Activated naive CD8-positive, alpha-beta T cell (primary cell): Measurements from ENCODE around the gene ARSI.

Experiments
- H3K27ac Mint-ChIP-seq: one replicate; pipeline ENCODE4 v1.8.0; 2021; ENCODE audit warnings: mixed read lengths
- H3K27me3 Mint-ChIP-seq: one replicate; pipeline ENCODE4 v1.8.0; 2021; ENCODE audit warnings: mixed read lengths
- H3K36me3 Mint-ChIP-seq: one replicate; pipeline ENCODE4 v1.8.0; 2021; ENCODE audit warnings: mixed read lengths
- H3K4me1 Mint-ChIP-seq: one replicate; pipeline ENCODE4 v1.8.0; 2021; ENCODE audit warnings: low read depth, mixed read lengths
- H3K4me3 Mint-ChIP-seq: one replicate; pipeline ENCODE4 v1.8.0; 2021; ENCODE audit warnings: mild to moderate bottlenecking, mixed read lengths
- H3K9me3 Mint-ChIP-seq: one replicate; pipeline ENCODE4 v1.8.0; 2021; ENCODE audit warnings: low read depth, mixed read lengths

ARSI gene

DNA sequence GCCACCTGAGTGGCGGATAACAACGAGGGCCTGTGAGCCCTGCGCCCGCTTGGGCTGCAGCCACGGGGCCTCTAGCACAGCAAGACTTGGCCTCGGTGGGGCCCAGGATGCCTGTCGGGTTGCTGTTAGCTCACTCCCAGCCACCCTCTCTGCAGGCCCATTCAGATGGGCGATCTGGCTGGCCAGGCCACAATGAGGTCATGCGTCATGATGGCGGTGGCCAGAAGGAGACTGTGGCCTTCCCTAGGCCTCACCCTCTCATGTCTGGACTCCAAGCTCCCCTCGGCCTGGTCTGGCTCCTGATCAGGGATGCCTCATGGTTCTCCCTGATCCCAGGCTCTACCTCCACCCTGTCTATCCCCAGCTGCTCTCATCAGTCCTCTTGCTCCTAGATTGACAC is 35.8 kb upstream of the ARSI start:
- H3K4me1 Mint-ChIP-seq: peaks cover 2% of the 10 kb centered on the region
- no peaks in the 10 kb centered on the region for H3K9me3 Mint-ChIP-seq
- H3K36me3 Mint-ChIP-seq: no peaks in the 10 kb centered on the region
- no peaks in the 10 kb centered on the region for H3K27me3 Mint-ChIP-seq
- no peak overlapping the region for H3K27ac Mint-ChIP-seq
- H3K4me3 Mint-ChIP-seq: no peak overlapping the region

- Mint-ChIP-seq H3K36me3 (no peaks in the 10 kb centered on the region), H3K27ac (no peak overlapping the region)
Measured at GRCh38 chr5:150335778-150336177, 33.1 kb upstream of the ARSI start.

GRCh38 chr5:150333400-150333799 is 30.7 kb upstream of the ARSI start:
- no peaks in the 10 kb centered on the region for H3K36me3 Mint-ChIP-seq
- H3K27ac Mint-ChIP-seq: no peak overlapping the region
- no peak overlapping the region for H3K4me3 Mint-ChIP-seq
- no peaks in the 10 kb centered on the region for H3K27me3 Mint-ChIP-seq
- H3K9me3 Mint-ChIP-seq: no peaks in the 10 kb centered on the region
- H3K4me1 Mint-ChIP-seq: no peaks in the 10 kb centered on the region

More at GRCh38 chr5:150335778-150336177, 33.1 kb upstream of the ARSI start:
- Mint-ChIP-seq H3K4me3 (no peak overlapping the region), H3K4me1 (peaks cover under 1% of the 10 kb centered on the region), H3K9me3 (no peaks in the 10 kb centered on the region), H3K27me3 (no peaks in the 10 kb centered on the region)

GRCh38 chr5:150329881-150330876 is 27.5 kb upstream of the ARSI start:
- Mint-ChIP-seq H3K4me3 (no peak overlapping the region), H3K27ac (no peak overlapping the region), H3K36me3 (no peaks in the 10 kb centered on the region), H3K27me3 (no peaks in the 10 kb centered on the region), H3K9me3 (no peaks in the 10 kb centered on the region), H3K4me1 (no peaks in the 10 kb centered on the region)

DNA sequence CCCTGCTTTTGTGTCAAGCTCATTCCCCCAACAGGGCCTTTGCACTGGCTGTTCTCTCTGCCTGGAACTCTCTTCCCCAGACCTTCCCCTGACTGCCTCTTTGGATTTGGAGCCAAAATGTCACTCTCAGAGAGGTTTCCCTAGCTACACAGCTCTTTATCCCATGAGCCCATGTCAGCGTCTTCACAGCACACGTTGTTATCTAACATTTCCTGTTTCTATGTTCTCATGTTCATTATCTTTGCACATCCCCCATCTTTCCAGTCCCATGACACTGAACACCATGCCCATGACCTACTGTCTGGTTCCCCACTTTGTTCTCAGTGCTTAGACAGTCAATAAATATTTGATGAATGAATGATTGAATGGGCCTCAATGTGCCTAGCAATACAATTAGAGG is 26.3 kb upstream of the ARSI start:
- Mint-ChIP-seq H3K27me3 (no peaks in the 10 kb centered on the region), H3K4me1 (no peaks in the 10 kb centered on the region), H3K4me3 (no peak overlapping the region), H3K36me3 (no peaks in the 10 kb centered on the region), H3K27ac (no peak overlapping the region), H3K9me3 (no peaks in the 10 kb centered on the region)

- Mint-ChIP-seq H3K36me3 (no peaks in the 10 kb centered on the region), H3K4me1 (no peaks in the 10 kb centered on the region), H3K27me3 (no peaks in the 10 kb centered on the region), H3K27ac (no peak overlapping the region), H3K9me3 (no peaks in the 10 kb centered on the region), H3K4me3 (no peak overlapping the region)
Measured at GRCh38 chr5:150328515-150328914, 25.8 kb upstream of the ARSI start.

GRCh38 chr5:150327139-150327538 is 24.4 kb upstream of the ARSI start:
- Mint-ChIP-seq H3K27ac (no peak overlapping the region), H3K27me3 (no peaks in the 10 kb centered on the region)

DNA sequence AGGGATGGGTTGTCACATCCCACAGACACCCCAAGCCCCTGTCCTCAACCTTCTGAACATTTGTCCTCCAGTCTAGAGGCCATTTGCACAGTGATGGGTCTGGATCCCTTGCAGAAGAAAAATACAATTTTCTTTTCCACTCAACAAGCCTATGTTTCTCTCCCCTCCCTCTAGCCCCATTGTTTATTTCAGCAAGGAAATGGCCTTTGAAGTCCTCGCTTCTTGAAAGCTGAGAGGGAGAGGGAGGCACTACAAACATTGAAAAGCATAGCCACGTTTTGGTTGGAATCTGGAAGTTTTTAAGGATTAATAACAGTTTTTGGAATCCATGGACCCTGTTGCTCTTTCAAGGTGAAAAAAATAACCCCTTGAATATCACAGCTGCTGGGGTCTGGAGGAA is 24.0 kb upstream of the ARSI start:
- Mint-ChIP-seq H3K9me3 (no peaks in the 10 kb centered on the region), H3K4me3 (no peak overlapping the region), H3K27me3 (no peaks in the 10 kb centered on the region), H3K36me3 (no peaks in the 10 kb centered on the region), H3K4me1 (no peaks in the 10 kb centered on the region), H3K27ac (no peak overlapping the region)

More at GRCh38 chr5:150327139-150327538, 24.4 kb upstream of the ARSI start:
- no peaks in the 10 kb centered on the region for H3K9me3 Mint-ChIP-seq
- H3K4me1 Mint-ChIP-seq: no peaks in the 10 kb centered on the region
- no peak overlapping the region for H3K4me3 Mint-ChIP-seq
- no peaks in the 10 kb centered on the region for H3K36me3 Mint-ChIP-seq

- H3K4me1 Mint-ChIP-seq: no peaks in the 10 kb centered on the region
- no peaks in the 10 kb centered on the region for H3K27me3 Mint-ChIP-seq
- no peaks in the 10 kb centered on the region for H3K9me3 Mint-ChIP-seq
- no peaks in the 10 kb centered on the region for H3K36me3 Mint-ChIP-seq
- no peak overlapping the region for H3K27ac Mint-ChIP-seq
- H3K4me3 Mint-ChIP-seq: no peak overlapping the region
Measured at GRCh38 chr5:150325426-150325825, 22.7 kb upstream of the ARSI start.

DNA sequence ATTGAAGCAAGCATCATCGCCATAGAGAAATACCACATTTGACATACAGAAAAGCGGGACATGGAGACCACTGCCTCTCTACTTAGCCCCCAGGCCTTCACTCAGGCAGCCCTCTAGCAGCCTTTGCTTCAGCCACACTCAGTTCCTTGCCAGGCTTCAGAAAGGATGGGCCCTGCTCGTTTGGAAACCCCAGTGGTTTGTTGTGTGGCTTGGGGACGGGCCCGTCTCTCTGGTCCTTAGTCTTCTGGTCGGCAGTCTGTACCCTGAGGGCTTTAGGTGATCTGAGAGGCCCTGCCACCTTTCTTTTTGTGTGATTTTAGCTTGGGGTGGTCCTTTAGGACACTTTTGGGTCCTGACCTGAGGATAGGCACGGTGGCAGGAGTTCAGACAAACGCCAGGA is 21.1 kb upstream of the ARSI start:
- no peaks in the 10 kb centered on the region for H3K9me3 Mint-ChIP-seq
- no peaks in the 10 kb centered on the region for H3K36me3 Mint-ChIP-seq
- no peaks in the 10 kb centered on the region for H3K27me3 Mint-ChIP-seq
- no peak overlapping the region for H3K27ac Mint-ChIP-seq
- H3K4me3 Mint-ChIP-seq: no peak overlapping the region
- H3K4me1 Mint-ChIP-seq: no peaks in the 10 kb centered on the region

GRCh38 chr5:150323092-150323491 is 20.4 kb upstream of the ARSI start:
- Mint-ChIP-seq H3K9me3 (no peaks in the 10 kb centered on the region), H3K36me3 (no peaks in the 10 kb centered on the region), H3K4me3 (no peak overlapping the region), H3K4me1 (no peaks in the 10 kb centered on the region), H3K27me3 (no peaks in the 10 kb centered on the region), H3K27ac (no peak overlapping the region)

DNA sequence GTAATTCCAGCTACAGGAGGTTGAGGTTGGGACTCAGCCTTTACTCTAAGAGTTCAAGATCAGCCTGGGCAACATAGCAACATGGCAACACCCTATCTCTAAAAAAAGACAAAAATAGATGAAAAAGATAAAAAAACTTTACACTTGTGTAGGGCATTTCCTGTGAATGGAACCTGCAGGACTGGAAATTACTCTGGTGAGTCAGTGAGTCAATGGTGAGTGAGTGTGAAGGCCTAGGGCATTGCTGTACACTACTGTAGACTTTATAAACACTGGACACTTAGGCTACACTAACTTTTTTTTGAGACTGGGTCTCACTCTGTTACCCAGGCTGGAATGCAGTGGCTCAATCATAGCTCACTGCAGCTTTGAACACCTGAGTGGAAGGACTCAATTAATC is 19.5 kb upstream of the ARSI start:
- Mint-ChIP-seq H3K27ac (no peak overlapping the region), H3K27me3 (no peaks in the 10 kb centered on the region), H3K4me1 (no peaks in the 10 kb centered on the region), H3K4me3 (no peak overlapping the region), H3K36me3 (no peaks in the 10 kb centered on the region), H3K9me3 (no peaks in the 10 kb centered on the region)

GRCh38 chr5:150321784-150322183 is 19.1 kb upstream of the ARSI start:
- no peaks in the 10 kb centered on the region for H3K36me3 Mint-ChIP-seq
- H3K4me3 Mint-ChIP-seq: no peak overlapping the region
- no peak overlapping the region for H3K27ac Mint-ChIP-seq
- H3K9me3 Mint-ChIP-seq: no peaks in the 10 kb centered on the region
- no peaks in the 10 kb centered on the region for H3K4me1 Mint-ChIP-seq
- no peaks in the 10 kb centered on the region for H3K27me3 Mint-ChIP-seq

- Mint-ChIP-seq H3K27ac (no peak overlapping the region), H3K36me3 (no peaks in the 10 kb centered on the region), H3K27me3 (no peaks in the 10 kb centered on the region), H3K9me3 (no peaks in the 10 kb centered on the region), H3K4me1 (no peaks in the 10 kb centered on the region), H3K4me3 (no peak overlapping the region)
Measured at GRCh38 chr5:150321211-150321610, 18.5 kb upstream of the ARSI start.

DNA sequence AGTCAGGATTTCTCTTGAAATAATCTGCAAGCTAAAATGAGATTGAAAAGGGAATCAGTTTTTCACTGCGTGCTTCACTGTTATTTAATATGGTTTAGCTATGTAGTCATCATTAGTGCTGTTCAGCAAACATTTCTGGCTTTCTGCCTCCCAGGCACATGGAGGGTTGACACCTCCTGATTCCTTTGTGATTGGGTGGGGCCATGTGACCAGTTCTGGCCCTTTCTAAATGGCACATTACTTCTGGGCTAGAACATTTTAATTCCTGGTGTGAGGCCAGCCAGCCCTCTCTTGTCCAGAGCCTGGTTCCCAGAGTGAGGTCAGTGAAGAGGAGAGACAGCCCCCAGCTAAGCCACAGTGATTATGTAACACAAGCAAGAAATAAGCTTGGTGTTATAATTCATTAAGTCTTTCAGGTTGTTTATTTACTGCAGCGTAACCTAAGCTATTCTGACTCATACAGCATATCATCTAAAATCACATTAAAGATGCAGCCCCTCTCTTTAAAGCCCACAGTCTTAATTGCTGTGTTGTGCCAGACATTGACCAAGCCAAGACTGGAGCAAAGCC is 17.4 kb upstream of the ARSI start:
- H3K27me3 Mint-ChIP-seq: no peaks in the 10 kb centered on the region
- H3K4me1 Mint-ChIP-seq: no peaks in the 10 kb centered on the region
- no peak overlapping the region for H3K27ac Mint-ChIP-seq
- H3K4me3 Mint-ChIP-seq: no peak overlapping the region
- H3K36me3 Mint-ChIP-seq: peaks cover 2% of the 10 kb centered on the region
- H3K9me3 Mint-ChIP-seq: no peaks in the 10 kb centered on the region

DNA sequence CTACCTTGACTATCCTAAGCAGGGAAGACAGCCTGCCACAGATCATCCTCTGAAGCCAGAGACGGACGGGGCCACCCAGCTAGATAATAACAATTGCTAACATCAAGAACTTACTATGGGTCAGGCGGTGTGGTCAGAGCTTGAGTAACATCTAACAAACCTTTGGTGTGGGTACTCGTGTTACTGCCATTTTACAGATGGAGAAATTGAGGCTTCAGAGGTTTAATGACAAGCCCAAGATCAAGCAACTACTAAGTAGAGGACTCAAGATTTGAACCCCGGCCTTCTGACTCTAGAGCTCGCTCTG is 16.7 kb upstream of the ARSI start:
- Mint-ChIP-seq H3K27me3 (no peaks in the 10 kb centered on the region), H3K4me3 (no peak overlapping the region), H3K4me1 (no peaks in the 10 kb centered on the region), H3K36me3 (peaks cover 2% of the 10 kb centered on the region), H3K9me3 (no peaks in the 10 kb centered on the region), H3K27ac (no peak overlapping the region)
